HepG2 (cell line): ENCODE data around the gene SLC44A4. TPM values are rescaled to one million over a fixed set of nuclear protein-coding genes. Genes with fewer than 3 reads are reported as not detected.
A peak's percentile ranks its signal among the peaks of the same experiment; 100 is the strongest.

Experiments
- ADNP ChIP-seq: sonication (generic); formaldehyde crosslinking; IDR thresholded peaks from 2 replicates; pipeline ENCODE4 v1.4.0; 2020; ENCODE audit warnings: missing genetic modification reagents
- ASH2L ChIP-seq: fragments of 300-600, 200-600 bp; sonication (generic); IDR thresholded peaks from 2 replicates; pipeline ENCODE4 v1.7.0; 2017; ENCODE audit warnings: low read depth, mild to moderate bottlenecking, moderate library complexity, mixed read lengths, low read length; ENCODE audit not compliant: insufficient read length
- KLF12 ChIP-seq: sonication (generic); formaldehyde crosslinking; IDR thresholded peaks from 2 replicates; pipeline ENCODE4 v1.4.0; 2020; ENCODE audit warnings: missing genetic modification reagents, borderline replicate concordance
- POLR2AphosphoS5 ChIP-seq: IDR thresholded peaks from 2 replicates; pipeline ENCODE4 v1.6.1; 2012; ENCODE audit warnings: low read depth, low read length
- SNAPC2 ChIP-seq: sonication (generic); formaldehyde crosslinking; IDR thresholded peaks from 2 replicates; pipeline ENCODE4 v1.8.1; 2022; ENCODE audit warnings: mild to moderate bottlenecking, missing genetic modification reagents
- YEATS4 ChIP-seq: sonication (generic); formaldehyde crosslinking; IDR thresholded peaks from 2 replicates; pipeline ENCODE4 v1.4.0; 2020; ENCODE audit warnings: missing genetic modification reagents, borderline replicate concordance
- ZBTB20 ChIP-seq: sonication (generic); formaldehyde crosslinking; IDR thresholded peaks from 2 replicates; pipeline ENCODE4 v1.8.1; 2023; ENCODE audit warnings: missing genetic modification reagents, low read depth, mild to moderate bottlenecking, borderline replicate concordance
- ZFP82 ChIP-seq: sonication (generic); formaldehyde crosslinking; IDR thresholded peaks from 2 replicates; pipeline ENCODE4 v1.5.1; 2020; ENCODE audit warnings: mild to moderate bottlenecking, missing genetic modification reagents, borderline replicate concordance
- ZGPAT ChIP-seq: IDR thresholded peaks from 2 replicates; pipeline ENCODE4 v1.6.1; 2016; ENCODE audit warnings: mild to moderate bottlenecking
- ZNF296 ChIP-seq: sonication (generic); formaldehyde crosslinking; conservative IDR thresholded peaks from 2 replicates; pipeline ENCODE4 v1.5.0; 2020; ENCODE audit warnings: mild to moderate bottlenecking, missing genetic modification reagents
- ZNF468 ChIP-seq: sonication (generic); formaldehyde crosslinking; IDR thresholded peaks from 2 replicates; pipeline ENCODE4 v1.8.0; 2022; ENCODE audit warnings: mild to moderate bottlenecking, moderate library complexity, missing genetic modification reagents
- ZNF720 ChIP-seq: sonication (generic); formaldehyde crosslinking; IDR thresholded peaks from 2 replicates; pipeline ENCODE4 v1.4.0; 2020; ENCODE audit warnings: missing genetic modification reagents
- ZNF737 ChIP-seq: sonication (generic); formaldehyde crosslinking; IDR thresholded peaks from 2 replicates; pipeline ENCODE4 v1.5.0; 2020; ENCODE audit warnings: missing genetic modification reagents, mild to moderate bottlenecking, borderline replicate concordance
- polyA plus RNA-seq, 8 experiments: library from polyadenylated mRNA; depleted of rRNA in 3 of 8; stranded (reverse) in 7 of 8; unstranded in 1 of 8; fragments of >200 nt; fragmentation: Illumina TruSeq in 4 of 8; extraction: Trizol in 4 of 8; gene quantifications; 2 replicates each; pipeline versions ENCODE4 v1.2.1 to v1.2.3, GENCODE V29; 2011 to 2016; ENCODE audit warnings: low read depth in 4 of 8, missing spikeins in 1 of 8, mixed read lengths in 1 of 8; ENCODE audit not compliant: insufficient read depth in 1 of 8
- total RNA-seq, 5 experiments: library from RNA; depleted of rRNA; stranded (reverse); fragments of >200 nt; fragmentation: Illumina TruSeq; extraction: Trizol; gene quantifications; 2 replicates each; pipeline ENCODE4 v1.2.3, GENCODE V29; 2016; ENCODE audit warnings: low read depth in 1 of 5
- TF ChIP-seq, protein P1 (sequence below): sonication (generic); formaldehyde crosslinking; IDR thresholded peaks from 2 replicates; pipeline ENCODE4 v1.4.0; 2020; ENCODE audit warnings: mild to moderate bottlenecking, missing genetic modification reagents
- TF ChIP-seq, protein P2 (sequence below): sonication (generic); formaldehyde crosslinking; IDR thresholded peaks from 2 replicates; pipeline ENCODE4 v1.4.0; 2020; ENCODE audit warnings: missing genetic modification reagents, borderline replicate concordance
- TF ChIP-seq, protein P3 (sequence below): sonication (generic); formaldehyde crosslinking; IDR thresholded peaks from 2 replicates; pipeline ENCODE4 v1.8.1; 2023; ENCODE audit warnings: mild to moderate bottlenecking, missing genetic modification reagents

Gene SLC44A4
- total and polyA plus RNA-seq, 2 of the 13 experiments (the other 11 are each of a cell fraction or from before 2014, with no cell fraction given): 3.5 to 5.9 TPM

GRCh38 chr6:31862344-31863235 lies 16.2 kb downstream of the SLC44A4 start, which contains the start of gene NEU1 (continued):
- TF ChIP-seq ADNP (CRISPR knock-in tag) (no peak), ZGPAT (peak; percentile 92), SNAPC2 (peak; percentile 83; the same call in 1 of the 2 replicates), ZNF737 (no peak; the same call in none of the 2 replicates), YEATS4 (CRISPR knock-in tag) (no peak; the same call in 1 of the 2 replicates), ZBTB20 (CRISPR knock-in tag) (no peak; the same call in 1 of the 2 replicates), ZNF296 (CRISPR knock-in tag) (no peak), ASH2L (peak; percentile 43), ZNF720 (CRISPR knock-in tag) (no peak), POLR2AphosphoS5 (peak; percentile 100), ZNF468 (CRISPR knock-in tag) (0 out of 2 replicates have a peak, but pooled peaks have one; percentile 90), KLF12 (CRISPR knock-in tag) (no peak), ZFP82 (peak; percentile 89)
- TF ChIP-seq, protein P1, sequence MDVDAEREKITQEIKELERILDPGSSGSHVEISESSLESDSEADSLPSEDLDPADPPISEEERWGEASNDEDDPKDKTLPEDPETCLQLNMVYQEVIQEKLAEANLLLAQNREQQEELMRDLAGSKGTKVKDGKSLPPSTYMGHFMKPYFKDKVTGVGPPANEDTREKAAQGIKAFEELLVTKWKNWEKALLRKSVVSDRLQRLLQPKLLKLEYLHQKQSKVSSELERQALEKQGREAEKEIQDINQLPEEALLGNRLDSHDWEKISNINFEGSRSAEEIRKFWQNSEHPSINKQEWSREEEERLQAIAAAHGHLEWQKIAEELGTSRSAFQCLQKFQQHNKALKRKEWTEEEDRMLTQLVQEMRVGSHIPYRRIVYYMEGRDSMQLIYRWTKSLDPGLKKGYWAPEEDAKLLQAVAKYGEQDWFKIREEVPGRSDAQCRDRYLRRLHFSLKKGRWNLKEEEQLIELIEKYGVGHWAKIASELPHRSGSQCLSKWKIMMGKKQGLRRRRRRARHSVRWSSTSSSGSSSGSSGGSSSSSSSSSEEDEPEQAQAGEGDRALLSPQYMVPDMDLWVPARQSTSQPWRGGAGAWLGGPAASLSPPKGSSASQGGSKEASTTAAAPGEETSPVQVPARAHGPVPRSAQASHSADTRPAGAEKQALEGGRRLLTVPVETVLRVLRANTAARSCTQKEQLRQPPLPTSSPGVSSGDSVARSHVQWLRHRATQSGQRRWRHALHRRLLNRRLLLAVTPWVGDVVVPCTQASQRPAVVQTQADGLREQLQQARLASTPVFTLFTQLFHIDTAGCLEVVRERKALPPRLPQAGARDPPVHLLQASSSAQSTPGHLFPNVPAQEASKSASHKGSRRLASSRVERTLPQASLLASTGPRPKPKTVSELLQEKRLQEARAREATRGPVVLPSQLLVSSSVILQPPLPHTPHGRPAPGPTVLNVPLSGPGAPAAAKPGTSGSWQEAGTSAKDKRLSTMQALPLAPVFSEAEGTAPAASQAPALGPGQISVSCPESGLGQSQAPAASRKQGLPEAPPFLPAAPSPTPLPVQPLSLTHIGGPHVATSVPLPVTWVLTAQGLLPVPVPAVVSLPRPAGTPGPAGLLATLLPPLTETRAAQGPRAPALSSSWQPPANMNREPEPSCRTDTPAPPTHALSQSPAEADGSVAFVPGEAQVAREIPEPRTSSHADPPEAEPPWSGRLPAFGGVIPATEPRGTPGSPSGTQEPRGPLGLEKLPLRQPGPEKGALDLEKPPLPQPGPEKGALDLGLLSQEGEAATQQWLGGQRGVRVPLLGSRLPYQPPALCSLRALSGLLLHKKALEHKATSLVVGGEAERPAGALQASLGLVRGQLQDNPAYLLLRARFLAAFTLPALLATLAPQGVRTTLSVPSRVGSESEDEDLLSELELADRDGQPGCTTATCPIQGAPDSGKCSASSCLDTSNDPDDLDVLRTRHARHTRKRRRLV: 0 out of 2 replicates have a peak, but pooled peaks have one; percentile 59
- TF ChIP-seq, protein P2, sequence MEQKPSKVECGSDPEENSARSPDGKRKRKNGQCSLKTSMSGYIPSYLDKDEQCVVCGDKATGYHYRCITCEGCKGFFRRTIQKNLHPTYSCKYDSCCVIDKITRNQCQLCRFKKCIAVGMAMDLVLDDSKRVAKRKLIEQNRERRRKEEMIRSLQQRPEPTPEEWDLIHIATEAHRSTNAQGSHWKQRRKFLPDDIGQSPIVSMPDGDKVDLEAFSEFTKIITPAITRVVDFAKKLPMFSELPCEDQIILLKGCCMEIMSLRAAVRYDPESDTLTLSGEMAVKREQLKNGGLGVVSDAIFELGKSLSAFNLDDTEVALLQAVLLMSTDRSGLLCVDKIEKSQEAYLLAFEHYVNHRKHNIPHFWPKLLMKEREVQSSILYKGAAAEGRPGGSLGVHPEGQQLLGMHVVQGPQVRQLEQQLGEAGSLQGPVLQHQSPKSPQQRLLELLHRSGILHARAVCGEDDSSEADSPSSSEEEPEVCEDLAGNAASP (CRISPR knock-in tag): peak; percentile 46
- TF ChIP-seq, protein P3, sequence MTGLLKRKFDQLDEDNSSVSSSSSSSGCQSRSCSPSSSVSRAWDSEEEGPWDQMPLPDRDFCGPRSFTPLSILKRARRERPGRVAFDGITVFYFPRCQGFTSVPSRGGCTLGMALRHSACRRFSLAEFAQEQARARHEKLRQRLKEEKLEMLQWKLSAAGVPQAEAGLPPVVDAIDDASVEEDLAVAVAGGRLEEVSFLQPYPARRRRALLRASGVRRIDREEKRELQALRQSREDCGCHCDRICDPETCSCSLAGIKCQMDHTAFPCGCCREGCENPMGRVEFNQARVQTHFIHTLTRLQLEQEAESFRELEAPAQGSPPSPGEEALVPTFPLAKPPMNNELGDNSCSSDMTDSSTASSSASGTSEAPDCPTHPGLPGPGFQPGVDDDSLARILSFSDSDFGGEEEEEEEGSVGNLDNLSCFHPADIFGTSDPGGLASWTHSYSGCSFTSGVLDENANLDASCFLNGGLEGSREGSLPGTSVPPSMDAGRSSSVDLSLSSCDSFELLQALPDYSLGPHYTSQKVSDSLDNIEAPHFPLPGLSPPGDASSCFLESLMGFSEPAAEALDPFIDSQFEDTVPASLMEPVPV (CRISPR knock-in tag): no peak; the same call in 1 of the 2 replicates
